Stimulated activated CD8-positive, alpha-beta memory T cell treated with anti-CD3 and anti-CD28 coated beads, Interleukin-4, amount 100 ng/mL, for 1 hour (primary cell): Measurements from ENCODE around the gene ITFG1.
"Not testable (repeated sequence)": the region's sequence is repeated elsewhere in the genome, so short reads cannot be mapped to it uniquely, and the experiment has no call there.

Experiments
- DNase-seq, 2 donors: peaks; one replicate each; pipeline ENCODE4 v3.0.0-alpha.2; 2020; ENCODE audit warnings: low read depth in 2 of 2, low spot score in 1 of 2

ITFG1 gene

GRCh38 chr16:47250983-47251382 lies 209.9 kb downstream of the ITFG1 start:
- DNase-seq, result no peak

DNA sequence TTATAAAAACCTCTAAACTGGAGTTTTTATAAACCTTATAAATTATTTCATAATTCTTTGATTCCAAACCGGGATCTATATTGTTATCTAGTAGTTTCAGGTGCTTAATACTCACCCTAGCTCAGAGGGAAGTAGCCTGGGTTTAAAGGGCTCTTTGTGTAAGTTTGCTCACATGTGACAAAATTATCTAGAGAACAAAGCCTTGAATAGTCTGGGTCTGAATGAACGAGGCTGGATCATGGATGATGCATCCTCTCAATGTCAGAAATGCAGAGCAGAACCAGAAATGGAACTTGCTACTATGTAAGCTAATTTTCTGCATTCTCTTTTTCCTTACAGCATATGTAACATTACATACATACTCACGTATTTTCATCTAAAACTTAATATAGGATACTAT lies 213.2 kb downstream of the ITFG1 start:
- no peak for DNase-seq

DNA sequence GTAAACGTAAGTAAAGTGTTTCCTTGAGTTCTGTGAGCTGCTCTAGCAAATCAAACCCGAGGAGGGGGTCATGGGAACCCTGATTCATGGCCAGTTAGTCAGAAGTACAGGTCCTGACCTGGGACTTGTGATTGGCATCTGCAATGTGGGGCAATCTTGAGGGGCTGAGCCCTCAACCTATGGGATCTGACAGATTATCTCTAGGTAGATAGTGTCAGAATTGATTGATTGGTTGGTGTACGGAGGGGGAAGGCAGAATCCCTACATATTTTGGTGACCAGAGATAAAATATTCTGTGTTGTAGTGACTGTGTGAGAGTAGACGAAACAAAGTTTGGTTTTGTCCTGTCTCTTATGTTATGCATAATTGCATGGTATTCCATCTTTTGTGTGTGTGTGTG lies 216.7 kb downstream of the ITFG1 start:
- DNase-seq, result no peak

DNA sequence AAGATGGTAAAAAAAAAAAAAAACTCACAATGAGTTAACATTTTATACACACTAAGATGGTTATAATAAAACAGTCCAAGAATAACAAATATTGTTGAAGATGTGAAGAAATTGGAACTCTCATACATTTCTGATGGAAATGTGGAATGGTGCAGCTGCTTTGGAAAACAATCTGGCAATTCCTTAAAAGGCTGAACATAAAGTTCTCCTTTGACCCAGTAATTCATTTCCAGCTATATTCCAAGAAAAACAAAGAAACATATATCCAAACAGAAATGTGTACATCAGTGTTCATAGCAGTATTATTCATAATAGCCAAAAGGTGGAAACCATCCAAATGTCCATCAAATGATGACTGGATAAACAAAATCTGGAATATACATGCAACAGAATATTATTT lies 219.8 kb downstream of the ITFG1 start:
- DNase-seq, result no peak

DNA sequence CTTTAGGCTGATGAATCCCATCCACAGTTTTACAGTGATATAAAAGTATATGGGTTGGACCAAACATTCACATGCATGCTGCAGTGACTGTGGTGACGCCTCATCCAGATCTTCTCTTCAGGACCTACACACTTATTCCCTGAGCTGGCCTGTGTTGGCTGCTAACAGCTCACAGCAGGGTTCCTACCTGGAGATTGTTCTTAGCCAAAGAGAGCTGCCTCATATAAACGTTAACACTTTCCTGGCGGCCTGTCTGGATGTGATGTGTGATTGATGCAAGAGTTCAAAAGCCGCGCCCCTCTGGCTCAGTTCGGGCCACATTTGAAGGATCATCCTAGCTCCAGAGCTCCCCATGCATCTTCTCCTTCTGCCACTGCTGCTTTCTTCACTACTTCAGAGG lies 224.1 kb downstream of the ITFG1 start:
- no peak for DNase-seq

GRCh38 chr16:47230296-47230695 lies 230.6 kb downstream of the ITFG1 start:
- DNase-seq, result no peak

GRCh38 chr16:47229053-47230050 lies 231.5 kb downstream of the ITFG1 start:
- no peak for DNase-seq

GRCh38 chr16:47228241-47228640 lies 232.6 kb downstream of the ITFG1 start:
- no peak for DNase-seq

DNA sequence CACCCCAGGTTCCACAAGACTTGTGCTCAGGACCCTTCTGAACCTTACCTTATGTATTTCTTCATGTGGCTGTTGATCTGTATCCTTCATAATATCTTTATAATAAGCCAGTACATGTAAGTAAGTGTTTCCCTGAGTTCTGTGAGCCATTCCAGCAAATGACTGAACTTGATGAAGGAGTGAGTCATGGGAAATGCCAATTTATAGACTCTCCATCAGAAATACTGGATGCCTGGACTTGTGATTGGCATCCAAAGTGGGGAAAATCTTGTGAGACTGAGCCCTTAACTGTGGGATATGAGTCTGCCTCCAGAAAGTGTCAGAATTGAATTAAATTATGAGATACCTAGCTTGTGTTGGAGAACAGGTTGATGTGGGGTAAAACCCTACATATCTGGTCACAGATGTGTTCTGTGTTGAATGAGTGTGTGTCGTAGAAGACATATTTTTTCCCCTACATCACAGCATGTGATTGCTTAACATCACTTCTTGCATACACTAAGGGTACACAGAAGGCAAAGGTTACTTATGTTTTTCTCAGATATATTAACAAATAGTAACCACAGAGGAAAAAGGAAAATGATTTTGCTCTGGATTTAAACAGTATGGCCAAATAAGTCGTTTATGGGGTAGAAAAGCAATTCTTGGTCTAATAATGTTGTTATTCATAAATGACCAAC lies 247.0 kb downstream of the ITFG1 start:
- DNase-seq, result no peak

GRCh38 chr16:47211218-47211617 lies 249.6 kb downstream of the ITFG1 start:
- no peak for DNase-seq

- no peak for DNase-seq
Measured at GRCh38 chr16:47204736-47205504, 255.9 kb downstream of the ITFG1 start.

GRCh38 chr16:47203433-47203832 lies 257.4 kb downstream of the ITFG1 start:
- not testable (repeated sequence) for DNase-seq

DNA sequence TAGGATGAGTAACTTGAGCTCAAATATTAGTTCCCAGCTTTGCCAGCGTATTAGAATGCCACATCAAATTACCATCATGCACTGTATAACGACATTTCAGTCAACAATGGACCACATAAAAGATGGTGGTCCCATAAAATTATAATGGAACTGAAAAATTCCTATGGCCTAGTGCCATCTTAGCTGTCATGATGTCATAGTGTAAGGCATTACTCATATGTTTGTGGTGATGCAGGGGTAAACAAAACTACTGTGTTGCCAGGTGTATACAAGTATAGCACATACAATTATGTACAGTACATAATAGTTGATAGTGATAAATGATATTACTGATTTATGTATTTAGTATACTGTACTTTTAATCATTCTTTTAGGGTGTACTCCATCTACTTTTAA lies 262.7 kb downstream of the ITFG1 start:
- no peak for DNase-seq

GRCh38 chr16:47197536-47198179 lies 263.2 kb downstream of the ITFG1 start:
- DNase-seq, result no peak

DNA sequence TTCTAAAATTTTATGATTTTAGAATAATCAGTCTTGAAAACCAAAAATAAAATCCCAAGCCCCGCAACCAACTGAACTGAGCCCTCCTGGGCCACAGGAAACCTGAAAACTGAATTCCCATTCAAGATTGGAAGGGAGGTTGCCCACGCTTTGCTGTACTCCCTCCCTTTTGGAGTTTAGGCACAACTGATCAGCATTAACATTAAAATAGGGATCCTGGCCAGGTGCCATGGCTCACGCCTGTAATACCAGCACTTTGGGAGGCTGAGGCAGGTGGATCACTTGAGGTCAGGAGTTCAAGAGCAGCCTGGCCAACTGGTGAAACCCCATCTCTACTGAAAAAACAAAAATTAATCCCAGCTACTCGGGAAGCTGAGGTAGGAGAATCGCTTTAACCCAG lies 264.4 kb downstream of the ITFG1 start:
- DNase-seq, result no peak

- no peak for DNase-seq
Measured at GRCh38 chr16:47182318-47182717, 278.5 kb downstream of the ITFG1 start.

- not testable (repeated sequence) for DNase-seq
Measured at GRCh38 chr16:47181066-47181465, 279.8 kb downstream of the ITFG1 start.

DNA sequence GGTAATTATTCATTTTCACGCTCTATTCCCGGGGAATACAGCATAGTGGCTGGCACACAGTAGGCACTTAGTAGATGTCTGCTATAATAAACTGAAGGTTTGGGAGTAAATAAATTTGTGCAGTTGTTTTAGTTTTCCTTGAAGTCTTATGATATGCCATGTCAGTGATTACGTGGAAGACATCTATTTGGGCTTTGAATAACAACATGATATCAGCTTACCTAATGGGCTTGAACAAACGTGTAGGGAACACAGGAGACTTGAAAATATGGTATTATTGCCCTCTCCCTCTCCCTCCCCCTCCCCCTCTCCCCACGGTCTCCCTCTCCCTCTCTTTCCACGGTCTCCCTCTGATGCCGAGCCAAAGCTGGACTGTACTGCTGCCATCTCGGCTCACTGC lies 280.8 kb downstream of the ITFG1 start:
- DNase-seq, result no peak

DNA sequence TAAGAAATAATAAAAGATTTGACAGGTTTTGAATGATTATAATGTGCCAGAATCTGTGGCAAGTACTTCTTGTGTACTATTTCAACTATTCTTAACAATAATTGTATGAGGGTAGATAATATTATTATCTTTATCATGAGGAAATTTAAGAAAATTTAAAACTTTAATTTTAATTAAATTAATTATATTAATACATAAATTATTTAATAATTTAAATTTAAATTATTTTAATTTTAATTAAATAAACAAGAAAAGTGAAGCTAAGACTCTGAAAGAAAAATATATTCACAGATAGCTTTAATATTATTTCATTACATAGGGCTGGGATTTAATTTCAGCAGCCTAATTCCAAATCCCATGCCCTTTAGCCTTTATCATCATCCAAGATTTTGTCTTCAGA lies 285.7 kb downstream of the ITFG1 start:
- no peak for DNase-seq

GRCh38 chr16:47162670-47163420 lies 298.0 kb downstream of the ITFG1 start:
- DNase-seq, result no peak
